Stomach (tissue), 9 donors: Measurements from ENCODE around the gene METTL15. TPM values are rescaled to one million over a fixed set of nuclear protein-coding genes. Genes with fewer than 3 reads are reported as not detected.

Experiments
- DNase-seq, 2 donors: peaks; one replicate each; pipeline versions ENCODE4 v3.0.0 to v3.0.0-alpha.2; 2013 to 2019
- H3K27ac ChIP-seq, 5 donors: fragments of 200-600 bp in 4 of 5; sonication (generic) in 4 of 5; one replicate each; pipeline ENCODE4 v1.5.1; 2013 to 2019; ENCODE audit warnings: mild to moderate bottlenecking in 1 of 5, moderate library complexity in 1 of 5
- H3K27me3 ChIP-seq, 3 donors: fragments of 200-600 bp; sonication (generic); one replicate each; pipeline ENCODE4 v1.5.1; 2017 to 2019; ENCODE audit warnings: mixed run types in 1 of 3
- H3K36me3 ChIP-seq, 4 donors: fragments of 200-600 bp; sonication (generic); 1 replicate in 3 of 4; 2 replicates in 1 of 4; pipeline ENCODE4 v1.5.1; 2016 to 2019
- H3K4me1 ChIP-seq, 4 donors: fragments of 200-600 bp; sonication (generic); one replicate each; pipeline ENCODE4 v1.5.1; 2016 to 2019
- H3K4me3 ChIP-seq, 4 donors: fragments of 200-600 bp; sonication (generic) in 3 of 4; one replicate each; pipeline ENCODE4 v1.5.1; 2016 to 2019; ENCODE audit warnings: mild to moderate bottlenecking in 1 of 4
- H3K9me3 ChIP-seq, 4 donors: fragments of 200-600 bp; sonication (generic); one replicate each; pipeline ENCODE4 v1.5.1; 2016 to 2019
- CTCF ChIP-seq, 7 experiments: fragments of 450-650 bp in 4 of 7; fragments of 200-600 bp in 3 of 7; sonication (generic) in 3 of 7; IDR thresholded peaks; one replicate each; pipeline ENCODE4 v1.5.1; 2016 to 2019; ENCODE audit warnings: antibody characterized with exemption in 7 of 7, control low read depth in 2 of 7, mild to moderate bottlenecking in 1 of 7
- EP300 ChIP-seq: sonication (generic); formaldehyde crosslinking; IDR thresholded peaks from one replicate; pipeline ENCODE4 v1.6.1; 2017; ENCODE audit warnings: antibody characterized with exemption
- POLR2A ChIP-seq, 4 donors: fragments of 450-650 bp; IDR thresholded peaks; one replicate each; pipeline ENCODE4 v1.6.1; 2016; ENCODE audit warnings: antibody characterized with exemption in 4 of 4, control low read depth in 2 of 4, mild to moderate bottlenecking in 1 of 4, moderate library complexity in 1 of 4
- POLR2AphosphoS5 ChIP-seq, 3 donors: sonication (generic); formaldehyde crosslinking; IDR thresholded peaks; one replicate each; pipeline ENCODE4 v1.6.1; 2016; ENCODE audit warnings: antibody characterized with exemption in 3 of 3
- WGBS, 5 donors: extraction: QIAGEN DNeasy Blood & Tissue Kit in 3 of 5; methylation state at CpG; one replicate each; pipeline versions ENCODE4 v1.1.5 to v1.1.7; 2013 to 2018; 5-methylcytosine and 5-hydroxymethylcytosine counted together
- intact Hi-C: fragments of 100-400 bp; cut with DNase I; formaldehyde crosslinking; loops from one replicate; pipeline ENCODE4 v1.15.1; 2023; ENCODE audit warnings: low total_unique reads
- polyA plus RNA-seq, 3 donors: library from polyadenylated mRNA; stranded (reverse); fragments of 200-250 nt; gene quantifications; one replicate each; pipeline ENCODE4 v1.2.3, GENCODE V29; 2013
- total RNA-seq, 5 donors: library from RNA; depleted of rRNA; stranded (reverse); fragments of >200 nt; gene quantifications; one replicate each; pipeline versions ENCODE4 v1.1.0 to v1.2.3, GENCODE V29; 2014 to 2016
- donor health status: healthy with polysubstance abuse.
- donor health status: Bipolar disorder and iron deficiency.
- donor health status: healthy.

Gene METTL15
- total and polyA plus RNA-seq, 8 donors, result 0.58 to 21.7 (median 8.7) TPM

GRCh38 chr11:28090052-28090749 is 18.0 kb upstream of the METTL15 start:
- H3K4me1 ChIP-seq, result no peaks in the 10 kb centered on the region
- TF ChIP-seq EP300, result no peak
- no peak for TF ChIP-seq POLR2AphosphoS5 (IDR thresholded peaks at IDR 0.05)
- TF ChIP-seq CTCF (IDR thresholded peaks at IDR 0.05), result no peak
- no peak for TF ChIP-seq POLR2A (IDR thresholded peaks at IDR 0.05)
- no peaks in the 10 kb centered on the region for H3K9me3 ChIP-seq
- no peak overlapping the region for H3K4me3 ChIP-seq
- no peaks in the 10 kb centered on the region for H3K36me3 ChIP-seq
- intact Hi-C loops, result no loop called here
- DNase-seq, result no peak
- WGBS, 5 donors, result 91 to 96% (median 94%) methylated on average over 2 of the region's 2 CpGs
- no peak overlapping the region for H3K27ac ChIP-seq
- no peaks in the 10 kb centered on the region for H3K27me3 ChIP-seq

GRCh38 chr11:28092786-28093185 is 15.4 kb upstream of the METTL15 start:
- DNase-seq, result no peak
- no peaks in the 10 kb centered on the region for H3K27me3 ChIP-seq
- H3K4me3 ChIP-seq, result no peak overlapping the region
- H3K9me3 ChIP-seq, result no peaks in the 10 kb centered on the region
- H3K36me3 ChIP-seq, result no peaks in the 10 kb centered on the region
- no peak for TF ChIP-seq EP300
- TF ChIP-seq POLR2AphosphoS5 (IDR thresholded peaks at IDR 0.05), result no peak
- TF ChIP-seq POLR2A (IDR thresholded peaks at IDR 0.05), result no peak
- TF ChIP-seq CTCF (IDR thresholded peaks at IDR 0.05), result no peak
- H3K4me1 ChIP-seq, result no peaks in the 10 kb centered on the region
- H3K27ac ChIP-seq, result no peak overlapping the region
- intact Hi-C loops, result no loop called here

GRCh38 chr11:28098257-28098656 is 9.9 kb upstream of the METTL15 start:
- no peak overlapping the region for H3K27ac ChIP-seq
- no peaks in the 10 kb centered on the region for H3K9me3 ChIP-seq
- H3K4me3 ChIP-seq, result no peak overlapping the region
- no peaks in the 10 kb centered on the region for H3K4me1 ChIP-seq
- no peaks in the 10 kb centered on the region for H3K36me3 ChIP-seq
- no peak for DNase-seq
- TF ChIP-seq CTCF (IDR thresholded peaks at IDR 0.05) (no peak), POLR2AphosphoS5 (IDR thresholded peaks at IDR 0.05) (no peak)
- H3K27me3 ChIP-seq, result no peaks in the 10 kb centered on the region
- intact Hi-C loops, result no loop called here
- 27 to 61% (median 40%) methylated on average over 1 of the region's 1 CpG for WGBS, 5 donors

GRCh38 chr11:28099715-28100114 is 8.5 kb upstream of the METTL15 start:
- Histone ChIP-seq H3K36me3 (no peaks in the 10 kb centered on the region), H3K27me3 (no peaks in the 10 kb centered on the region), H3K4me3 (no peak overlapping the region), H3K9me3 (no peaks in the 10 kb centered on the region), H3K27ac (no peak overlapping the region), H3K4me1 (no peaks in the 10 kb centered on the region)
- DNase-seq, result no peak
- intact Hi-C loops, result no loop called here
- WGBS, 5 donors, result 36 to 45% (median 41%) methylated on average over 1 of the region's 1 CpG
- no peak for TF ChIP-seq CTCF (IDR thresholded peaks at IDR 0.05)
- TF ChIP-seq POLR2A (IDR thresholded peaks at IDR 0.05), result no peak
- no peak for TF ChIP-seq EP300
- TF ChIP-seq POLR2AphosphoS5 (IDR thresholded peaks at IDR 0.05), result no peak
